HG03045 (cell line): ENCODE data around the gene TRIM8.
"Not testable (repeated sequence)": the region's sequence is repeated elsewhere in the genome, so short reads cannot be mapped to it uniquely, and the experiment has no call there.

Experiments
- ATAC-seq: cut with Tn5 transposase; IDR thresholded peaks from one replicate; pipeline ENCODE4 v1.9.1; 2021; ENCODE audit warnings: mild to moderate bottlenecking, moderate library complexity; ENCODE audit not compliant: unreplicated experiment

Gene TRIM8

GRCh38 chr10:102691285-102692066 is 47.2 kb downstream of the TRIM8 start:
- ATAC-seq: no peak

GRCh38 chr10:102695401-102695800 is 51.1 kb downstream of the TRIM8 start:
- not testable (repeated sequence) for ATAC-seq

DNA sequence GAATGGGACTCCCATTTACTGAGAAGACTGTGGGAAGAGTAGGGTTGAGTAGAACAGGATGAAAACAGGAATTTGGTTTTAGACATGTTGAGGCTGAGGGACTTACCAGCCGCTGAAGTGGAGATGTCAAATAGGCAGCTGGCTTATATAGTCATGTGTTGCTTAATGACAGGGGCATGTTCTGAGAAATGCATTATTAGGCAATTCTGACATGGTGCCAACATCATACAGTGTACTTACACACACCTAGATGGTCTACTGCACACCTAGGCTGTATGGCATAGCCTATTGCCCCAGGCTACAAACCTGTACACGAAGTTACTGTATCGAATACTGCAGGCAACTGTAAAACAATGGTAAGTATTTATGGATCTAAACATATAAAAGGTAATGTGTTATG is 52.5 kb downstream of the TRIM8 start:
- no peak for ATAC-seq

DNA sequence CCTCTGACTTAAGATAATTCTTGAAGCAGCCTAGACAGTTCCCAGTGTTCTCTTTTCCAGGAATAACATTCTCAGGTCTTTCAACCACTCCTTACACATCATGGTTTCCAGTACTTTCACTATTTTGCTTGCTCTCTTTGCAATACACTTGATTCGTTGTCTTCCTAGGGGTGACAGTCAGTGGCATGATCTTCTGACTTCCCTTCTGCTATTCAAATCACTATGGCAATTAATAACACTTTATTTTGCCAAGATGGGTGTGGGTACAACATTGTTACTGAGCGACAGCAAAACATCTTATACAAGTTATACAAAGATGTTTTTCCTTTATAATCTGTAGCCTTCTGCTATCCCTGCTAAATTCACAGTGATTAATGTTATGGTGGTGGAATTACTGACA is 54.6 kb downstream of the TRIM8 start:
- no peak for ATAC-seq

DNA sequence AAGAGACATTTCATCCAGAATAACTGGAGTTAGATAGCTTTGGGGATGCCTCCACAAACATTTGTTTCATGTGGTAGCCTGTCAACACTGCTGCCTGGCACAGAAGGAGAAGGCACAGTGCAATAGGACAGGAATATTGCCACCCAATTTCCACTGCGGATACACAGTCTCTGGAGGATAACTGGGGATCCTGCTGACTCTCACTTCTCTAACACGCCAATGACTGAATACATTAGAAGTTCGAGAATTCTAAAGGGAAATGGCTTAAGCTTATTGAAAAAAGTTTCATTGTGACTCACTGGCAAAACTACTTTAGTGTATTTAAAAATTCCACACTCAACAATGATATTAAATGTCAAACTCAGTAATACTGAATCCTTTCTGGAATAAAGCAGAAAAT is 57.0 kb downstream of the TRIM8 start:
- ATAC-seq: no peak

DNA sequence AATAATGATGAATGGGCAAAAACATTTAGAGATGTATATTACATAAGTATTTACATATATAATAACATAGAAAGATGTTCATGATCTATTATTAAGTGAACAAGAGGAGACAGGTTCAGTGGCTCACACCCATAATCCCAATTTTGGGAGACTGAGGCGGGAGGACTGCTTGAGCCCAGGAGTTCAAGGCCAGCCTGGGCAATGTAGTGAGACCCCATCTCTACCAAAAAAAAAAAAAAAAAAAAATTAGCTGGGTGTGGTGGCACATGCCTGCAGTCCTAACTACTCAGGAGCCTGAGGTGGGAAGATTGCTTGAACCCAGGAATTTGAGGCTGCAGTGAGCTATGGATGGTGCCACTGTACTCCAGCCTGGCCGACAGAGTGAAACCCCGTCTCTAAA is 57.5 kb downstream of the TRIM8 start:
- ATAC-seq: no peak

DNA sequence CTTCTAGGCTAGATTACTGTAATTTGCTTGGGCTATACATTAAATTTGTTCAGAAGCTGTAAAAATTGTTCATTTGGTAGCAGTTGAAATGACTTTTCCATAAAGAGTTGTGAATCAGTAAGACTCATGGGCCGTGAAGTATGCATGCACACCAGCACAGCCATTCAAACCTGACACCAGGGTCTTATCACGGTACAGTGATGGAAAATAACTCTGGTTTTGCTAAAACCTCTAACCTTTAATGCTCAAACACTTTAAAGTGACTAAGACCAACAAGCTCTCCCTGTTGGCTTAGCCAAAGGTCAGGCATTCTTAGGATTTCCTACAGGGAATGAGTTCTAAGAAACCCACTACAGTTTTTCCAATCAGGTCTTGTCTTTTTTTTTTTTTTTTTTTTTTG is 58.5 kb downstream of the TRIM8 start:
- no peak for ATAC-seq

DNA sequence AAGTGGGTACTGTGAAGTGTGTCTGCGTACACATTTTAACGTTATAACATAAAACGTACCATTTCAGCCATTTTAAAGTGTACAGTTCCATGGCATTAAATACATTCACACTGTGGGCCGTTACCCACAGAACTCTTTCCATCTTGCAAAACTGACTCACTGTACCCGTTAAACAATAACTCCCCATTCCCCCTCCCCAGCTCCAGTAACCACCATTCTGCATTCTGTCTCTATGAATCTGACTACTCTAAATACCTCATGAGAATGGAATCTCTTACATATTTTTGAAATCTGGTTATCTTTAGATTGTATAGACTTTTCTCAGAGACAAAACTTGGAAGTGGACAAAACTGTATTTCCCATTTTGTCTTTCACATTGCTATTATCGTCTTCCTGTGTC is 60.6 kb downstream of the TRIM8 start:
- ATAC-seq: no peak

GRCh38 chr10:102705531-102705930 is 61.3 kb downstream of the TRIM8 start:
- ATAC-seq: no peak
